HG03196 (cell line): Measurements from ENCODE around the gene MACROD2.
"Not testable (repeated sequence)": the region's sequence is repeated elsewhere in the genome, so short reads cannot be mapped to it uniquely, and the experiment has no call there.

Experiments
- ATAC-seq: cut with Tn5 transposase; IDR thresholded peaks from one replicate; pipeline ENCODE4 v1.9.1; 2021; ENCODE audit not compliant: unreplicated experiment

Gene MACROD2

DNA sequence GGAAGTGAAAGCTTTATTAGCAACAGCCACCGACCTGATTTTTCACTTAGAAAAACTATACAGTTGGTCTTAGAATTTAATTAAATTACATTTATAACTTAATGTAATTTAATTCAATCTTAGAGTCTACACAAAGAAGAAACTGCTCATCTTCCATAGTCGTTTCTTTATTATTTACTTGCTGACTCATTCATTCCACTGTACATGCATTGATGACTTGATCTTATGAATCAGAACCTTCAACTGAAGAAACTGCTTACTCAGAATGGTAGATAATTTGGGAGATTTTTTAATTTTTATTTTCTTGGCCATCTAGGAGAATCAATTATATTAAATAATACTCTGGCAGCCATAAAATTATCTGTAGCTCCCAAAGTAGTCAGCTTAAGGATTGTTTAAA is 1363.7 kb downstream of the MACROD2 start:
- no peak for ATAC-seq

DNA sequence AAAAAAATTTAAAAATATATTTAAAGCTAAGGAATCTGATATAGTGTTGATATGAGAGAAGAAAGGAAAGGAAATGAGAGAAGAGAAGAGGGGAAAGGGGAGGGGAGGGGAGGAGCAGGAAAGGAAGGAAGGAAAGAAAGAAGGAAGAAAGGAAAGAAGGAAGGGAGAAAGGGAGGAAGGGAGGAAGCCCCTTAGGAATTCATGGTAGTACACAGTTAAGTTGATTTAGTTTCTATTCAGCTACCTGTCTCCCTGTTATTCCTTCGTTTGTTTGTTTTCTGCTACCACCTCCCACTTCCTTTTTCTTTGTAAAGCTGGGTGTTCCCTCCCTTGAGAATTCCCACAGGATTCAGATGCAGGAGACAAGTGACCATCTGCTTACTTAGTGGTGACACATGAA is 1367.5 kb downstream of the MACROD2 start:
- no peak for ATAC-seq

DNA sequence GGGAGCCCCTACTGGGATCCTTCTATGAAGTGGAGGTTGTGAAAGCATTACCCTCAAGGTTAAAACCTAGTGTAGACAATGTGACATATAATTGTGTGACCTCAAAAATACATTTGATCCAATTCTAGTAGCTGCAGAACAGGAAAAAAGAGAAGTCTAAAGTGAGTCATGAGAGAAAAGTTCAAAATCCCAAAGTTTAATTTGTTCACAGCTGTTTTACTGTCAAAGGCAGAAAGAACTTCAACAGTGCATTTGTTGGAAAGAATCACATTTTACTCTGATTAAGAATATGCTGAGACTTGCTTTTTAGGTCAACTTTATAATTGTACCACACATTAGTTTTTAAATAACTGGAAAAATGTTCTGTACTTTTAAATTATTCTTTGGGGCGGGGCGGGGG is 1369.5 kb downstream of the MACROD2 start:
- no peak for ATAC-seq

DNA sequence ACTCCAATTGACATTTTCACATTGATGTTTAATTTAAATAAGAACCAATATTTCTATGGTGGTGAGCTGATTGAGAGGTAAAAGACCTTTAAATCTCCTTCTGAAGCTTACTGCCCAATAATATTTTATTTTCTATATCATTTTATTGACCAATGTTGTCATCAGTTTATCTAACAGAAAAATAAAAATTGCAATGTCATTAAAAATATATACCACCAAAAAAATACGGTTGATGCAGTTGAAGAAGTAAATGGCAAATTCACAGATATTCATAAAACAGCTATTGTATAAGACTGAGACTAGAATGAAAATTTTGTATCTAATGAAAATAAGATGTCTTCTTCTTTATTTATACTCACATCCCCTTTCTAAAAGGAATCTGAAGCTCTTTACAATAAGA is 1375.1 kb downstream of the MACROD2 start:
- no peak for ATAC-seq

DNA sequence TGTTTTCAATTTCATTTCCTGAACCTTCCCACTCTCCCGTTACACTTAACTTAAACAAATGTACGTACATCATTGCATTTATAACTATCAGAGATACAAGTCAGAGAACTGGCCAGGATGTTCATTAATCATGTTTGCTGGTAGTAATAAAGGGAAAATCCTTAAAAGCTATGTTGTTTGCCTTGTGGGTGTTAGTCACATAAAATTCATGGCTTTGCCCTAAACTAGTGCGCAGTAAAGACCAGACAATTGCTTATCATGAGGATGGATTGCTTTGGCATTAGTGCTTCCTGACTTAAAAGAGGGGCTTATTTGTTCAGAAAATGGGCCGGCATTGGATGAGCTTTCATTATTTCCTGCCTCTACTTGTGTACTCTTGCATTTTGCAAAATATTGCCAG is 1379.4 kb downstream of the MACROD2 start:
- no peak for ATAC-seq

DNA sequence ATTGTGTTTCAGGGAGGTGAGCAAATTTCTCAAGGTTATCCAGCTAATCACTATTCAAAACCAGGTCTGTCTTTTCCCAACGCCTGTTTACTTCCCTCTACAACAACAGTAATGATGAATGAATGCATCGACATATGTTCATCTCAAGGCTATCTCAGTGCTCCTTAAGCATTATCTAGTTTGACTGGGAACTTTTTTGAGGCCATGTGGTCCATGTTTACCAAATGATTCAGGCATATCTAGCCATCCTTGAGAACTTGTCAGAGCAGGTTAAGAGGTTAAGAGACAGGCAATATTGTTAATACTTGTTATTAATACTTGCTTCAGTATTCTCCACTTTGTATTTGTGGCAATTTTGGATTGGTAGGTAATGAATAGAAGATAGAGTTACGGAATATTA is 1380.5 kb downstream of the MACROD2 start:
- no peak for ATAC-seq

DNA sequence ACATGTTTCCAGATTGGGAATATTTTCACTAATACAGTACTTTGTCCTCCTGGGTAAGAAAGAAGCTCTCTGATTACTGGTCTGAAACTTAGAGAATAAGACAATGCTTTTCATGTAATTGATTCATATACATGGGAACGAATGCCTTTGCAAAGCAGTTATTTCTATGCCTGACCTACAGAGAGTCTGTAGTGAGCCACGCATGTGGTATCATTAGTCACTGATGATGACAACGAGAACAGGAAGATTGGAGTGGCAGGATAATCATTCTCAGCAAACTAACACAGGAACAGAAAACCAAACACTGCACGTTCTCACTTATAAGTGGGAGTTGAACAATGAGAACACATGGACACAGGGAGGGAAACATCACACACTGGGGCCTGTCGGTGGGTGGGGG is 1382.3 kb downstream of the MACROD2 start:
- not testable (repeated sequence) for ATAC-seq

DNA sequence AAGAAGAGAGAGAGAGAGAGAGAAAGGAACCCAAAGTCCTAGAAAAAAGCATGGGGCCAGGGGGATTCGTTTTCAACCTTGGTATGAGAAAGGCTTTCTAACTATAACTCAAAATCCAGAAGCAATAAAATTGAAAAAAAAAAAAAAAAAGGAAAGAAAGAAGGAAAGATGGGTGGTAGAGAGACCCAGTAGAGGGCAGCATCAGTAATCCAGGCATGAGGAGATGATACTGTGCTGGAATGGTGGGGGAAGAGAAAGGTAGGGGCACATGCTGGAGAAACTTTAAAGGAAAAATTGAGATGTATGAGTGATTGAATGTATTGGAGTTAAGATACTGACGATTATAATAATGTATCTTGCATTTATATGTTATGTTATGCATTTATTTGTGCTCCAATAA is 1382.8 kb downstream of the MACROD2 start:
- no peak for ATAC-seq

DNA sequence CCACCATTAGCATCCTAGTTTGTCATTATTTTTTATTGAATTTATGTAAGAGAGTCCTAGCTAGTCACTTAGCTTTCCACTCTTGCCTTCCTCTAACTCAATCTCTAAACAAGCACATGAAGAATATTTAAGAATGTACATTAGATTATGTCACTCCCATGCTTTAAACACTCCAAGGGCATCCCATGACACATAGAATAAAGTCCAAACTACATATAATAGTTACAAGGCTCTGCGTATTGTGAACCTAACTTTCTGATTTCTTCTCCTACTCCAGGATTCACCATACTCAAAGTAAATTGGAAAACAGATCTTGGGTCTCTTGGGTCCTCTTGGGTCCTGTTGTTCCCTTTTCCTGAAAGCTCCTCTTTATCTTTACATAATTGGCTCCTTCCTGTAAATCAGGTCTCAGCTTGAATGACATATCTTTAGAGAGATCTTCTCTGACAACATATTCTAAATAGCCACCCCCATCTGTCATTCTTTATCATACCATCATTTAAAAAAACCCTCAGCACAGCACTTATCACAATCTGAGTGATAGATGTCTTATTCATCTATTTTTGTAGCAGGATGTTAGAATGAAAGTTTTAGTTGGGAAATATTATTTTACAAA is 1384.5 kb downstream of the MACROD2 start:
- ATAC-seq = no peak

DNA sequence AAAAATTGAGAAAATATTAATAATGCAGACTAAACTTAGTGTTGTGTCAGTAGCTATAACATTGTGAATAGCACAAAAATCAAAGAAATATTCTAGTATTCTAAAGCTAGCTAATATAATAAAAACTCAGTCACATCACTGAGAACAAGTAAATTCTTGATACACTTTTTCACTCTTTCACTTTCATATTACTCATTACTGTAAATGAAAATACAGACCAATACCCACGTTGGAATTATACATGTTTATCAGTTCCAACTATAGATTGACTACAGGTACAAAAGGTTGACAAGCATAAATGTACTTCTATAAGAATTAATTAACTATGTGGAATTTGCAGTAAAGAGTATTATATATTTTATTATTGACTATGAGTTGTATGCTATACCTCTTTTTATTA is 1385.5 kb downstream of the MACROD2 start:
- ATAC-seq = no peak

DNA sequence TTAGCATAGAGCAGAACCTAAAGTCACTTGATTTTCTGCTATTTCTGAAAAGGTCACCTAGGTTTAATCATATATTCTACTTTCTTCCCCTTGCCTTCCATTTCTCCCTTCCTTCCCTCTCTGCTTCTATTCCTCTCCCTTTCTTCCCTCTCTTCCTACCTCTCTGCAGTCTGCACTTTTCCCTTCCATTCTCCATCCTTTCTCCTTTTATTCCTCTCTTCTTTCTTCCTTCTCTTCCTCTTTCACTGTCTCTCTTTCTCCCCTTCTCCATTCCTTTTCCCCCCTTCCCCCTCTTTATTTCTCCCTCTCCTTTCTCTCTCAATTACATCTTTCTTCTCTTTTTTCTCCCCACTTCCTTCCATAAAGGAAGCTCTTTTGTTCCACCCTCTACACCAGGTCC is 1391.9 kb downstream of the MACROD2 start:
- no peak for ATAC-seq

DNA sequence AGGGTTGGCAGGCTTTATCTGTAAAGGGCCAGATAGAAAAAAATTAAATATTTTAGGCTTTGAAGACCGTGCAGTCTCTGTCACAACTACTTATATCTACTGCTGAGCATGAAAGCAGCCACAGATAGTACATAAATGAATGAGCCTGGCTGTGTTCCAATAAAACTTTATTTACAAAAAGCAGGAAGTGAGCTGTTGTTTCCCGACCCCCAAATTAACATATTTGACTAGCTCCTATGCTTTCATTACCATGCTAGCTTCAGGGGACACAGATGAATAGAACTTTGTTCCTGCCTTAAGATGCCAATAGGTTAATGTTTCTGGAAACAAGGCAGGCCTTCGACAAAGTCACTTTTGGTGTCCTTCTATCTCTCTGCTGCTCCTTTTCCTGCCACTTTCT is 1400.1 kb downstream of the MACROD2 start:
- ATAC-seq = no peak

DNA sequence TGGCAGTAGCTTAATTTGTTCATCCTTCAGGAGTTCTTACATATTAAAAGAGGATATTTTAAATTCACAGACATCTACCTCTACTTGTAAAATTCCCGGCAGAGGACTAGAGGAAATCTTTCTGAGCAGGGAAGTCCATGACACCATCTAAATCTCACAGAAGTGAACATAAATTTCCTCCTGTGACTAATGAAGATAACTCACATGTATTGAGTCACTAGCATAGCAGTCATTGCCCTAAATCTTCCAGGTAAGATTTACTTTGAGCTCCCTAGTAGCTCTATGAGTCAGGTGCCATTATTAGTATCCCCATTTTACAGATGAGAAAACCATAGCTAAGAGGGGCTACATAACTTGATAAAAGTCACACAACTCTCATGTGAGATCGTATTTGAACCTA is 1400.7 kb downstream of the MACROD2 start:
- no peak for ATAC-seq

DNA sequence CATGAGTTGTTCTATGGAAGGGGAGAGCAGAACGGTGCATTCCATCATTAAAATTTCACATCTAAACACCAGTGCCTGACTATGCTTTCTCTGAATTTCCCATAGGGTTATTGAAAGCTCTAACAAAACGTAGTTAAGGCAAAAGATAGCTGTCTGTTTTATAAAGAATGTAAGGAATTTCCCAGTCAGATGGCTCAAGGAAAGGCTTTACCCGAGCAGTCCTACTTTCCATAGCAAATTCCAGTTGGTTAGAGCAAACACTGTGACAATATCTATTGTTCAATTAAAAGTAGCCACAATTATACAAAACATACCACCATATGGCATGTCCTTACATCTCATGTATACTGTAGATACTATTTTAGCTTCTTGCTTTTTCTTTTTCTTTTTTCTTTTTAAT is 1401.6 kb downstream of the MACROD2 start:
- ATAC-seq = no peak

DNA sequence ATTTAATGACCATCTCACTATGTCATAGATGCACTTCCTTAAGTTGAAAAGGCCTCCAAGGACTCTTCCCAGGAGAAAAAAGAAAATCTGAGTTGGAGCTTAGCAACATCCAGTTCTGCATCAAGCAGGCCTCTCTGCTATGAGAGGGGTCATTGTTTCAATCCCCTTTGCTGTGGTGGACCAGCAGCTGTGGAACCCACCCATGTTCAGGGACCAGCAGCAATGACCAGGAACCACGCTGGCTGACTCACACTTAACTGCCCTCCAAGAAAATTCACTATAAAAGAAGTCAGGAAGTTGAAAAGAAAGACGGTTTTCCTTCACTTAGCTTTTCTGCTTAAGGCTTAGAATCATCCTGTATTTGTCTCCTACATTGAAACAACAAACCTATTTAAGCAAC is 1404.5 kb downstream of the MACROD2 start:
- ATAC-seq = no peak

DNA sequence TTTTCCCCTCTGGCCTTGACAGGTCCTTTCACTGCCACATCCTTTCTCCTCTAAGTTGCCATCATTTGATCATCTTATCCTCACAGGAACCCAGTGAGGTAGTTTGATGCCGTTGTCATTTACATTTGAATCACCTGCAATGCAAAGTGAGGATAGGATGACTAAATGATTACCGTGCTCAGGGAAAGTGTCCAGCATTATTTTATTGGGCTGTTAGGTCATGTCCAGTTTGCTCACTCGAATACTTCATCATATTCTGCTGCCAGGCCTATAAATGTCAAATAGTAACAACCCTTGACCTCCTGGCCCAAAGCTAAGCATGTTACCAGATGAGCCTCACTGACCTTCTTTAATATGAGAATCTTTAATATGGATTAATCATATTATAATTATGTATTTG is 1410.8 kb downstream of the MACROD2 start:
- no peak for ATAC-seq

DNA sequence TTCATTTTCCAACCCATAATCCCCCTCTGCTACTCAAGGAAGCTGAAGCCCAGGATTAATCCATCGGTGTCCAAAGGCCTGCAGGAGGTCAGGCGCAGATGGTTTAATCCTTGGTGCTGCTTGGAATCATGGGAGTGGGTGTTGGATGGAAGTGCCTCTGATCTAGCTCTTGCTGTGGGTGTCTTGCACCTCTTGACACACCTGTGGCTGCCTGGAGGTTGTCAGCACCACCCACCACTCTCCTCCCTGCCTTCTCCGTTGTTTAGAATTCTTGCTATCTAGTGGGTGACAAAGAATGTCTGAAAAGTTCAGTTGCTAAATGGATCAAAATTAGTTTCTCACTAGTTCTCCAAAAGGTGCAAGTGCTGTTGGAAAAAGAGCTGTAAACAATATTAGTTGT is 1416.5 kb downstream of the MACROD2 start:
- ATAC-seq = no peak

DNA sequence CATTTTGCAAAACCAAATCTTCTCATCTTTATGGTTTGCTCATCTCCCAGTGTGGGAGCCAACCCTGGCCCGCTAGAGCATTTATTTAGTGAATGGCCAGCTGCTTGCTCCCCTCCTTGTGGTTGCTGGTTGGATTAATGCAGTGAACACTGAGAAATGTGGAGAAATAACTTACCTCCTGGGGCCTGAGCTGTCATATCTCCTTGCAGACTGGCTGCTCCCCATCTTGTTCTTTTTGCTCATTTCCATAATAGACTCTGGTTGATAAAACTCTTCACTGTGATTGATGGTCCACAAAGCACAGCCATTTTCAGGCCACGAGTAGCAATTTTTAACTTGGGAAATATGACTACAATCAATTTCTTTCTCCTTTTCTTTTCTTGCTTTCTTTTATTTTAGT is 1420.6 kb downstream of the MACROD2 start:
- ATAC-seq = no peak

DNA sequence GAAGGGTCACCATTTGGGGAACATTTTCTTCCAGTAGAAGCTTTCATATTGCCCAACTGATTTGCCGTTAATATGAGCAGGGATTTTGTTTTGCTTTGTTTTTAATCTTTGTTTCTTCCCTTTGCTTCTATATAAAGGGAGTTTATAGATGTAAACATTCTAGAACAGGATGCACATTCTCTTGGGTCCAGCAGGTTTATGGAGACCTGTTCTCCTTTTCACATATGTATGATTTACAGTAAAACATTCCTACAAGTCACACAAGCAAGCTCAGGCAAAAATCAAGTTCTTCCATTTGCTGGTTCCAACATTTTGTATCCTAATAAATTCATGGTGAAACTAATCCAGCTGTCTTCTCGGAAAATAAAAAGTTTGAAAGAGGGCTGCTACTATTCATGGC is 1424.5 kb downstream of the MACROD2 start:
- no peak for ATAC-seq

DNA sequence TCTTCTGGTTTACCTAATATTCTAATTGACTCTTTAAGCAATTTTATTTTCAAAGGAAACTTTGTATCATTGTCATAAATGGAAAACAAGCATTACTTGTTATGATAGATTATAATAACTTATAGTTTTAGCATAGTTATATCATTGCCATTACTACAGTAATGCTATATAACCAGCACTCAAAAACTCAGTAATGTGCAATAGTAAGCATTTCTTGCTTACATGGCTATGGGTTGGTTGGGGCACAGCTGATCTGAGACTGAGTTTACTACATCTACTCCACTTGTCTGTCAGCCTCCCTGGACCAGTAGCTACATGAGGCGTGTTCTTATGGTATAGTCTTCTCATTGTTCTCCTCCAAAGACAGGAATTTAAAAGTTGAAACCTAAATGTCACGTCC is 1427.7 kb downstream of the MACROD2 start:
- ATAC-seq = no peak

DNA sequence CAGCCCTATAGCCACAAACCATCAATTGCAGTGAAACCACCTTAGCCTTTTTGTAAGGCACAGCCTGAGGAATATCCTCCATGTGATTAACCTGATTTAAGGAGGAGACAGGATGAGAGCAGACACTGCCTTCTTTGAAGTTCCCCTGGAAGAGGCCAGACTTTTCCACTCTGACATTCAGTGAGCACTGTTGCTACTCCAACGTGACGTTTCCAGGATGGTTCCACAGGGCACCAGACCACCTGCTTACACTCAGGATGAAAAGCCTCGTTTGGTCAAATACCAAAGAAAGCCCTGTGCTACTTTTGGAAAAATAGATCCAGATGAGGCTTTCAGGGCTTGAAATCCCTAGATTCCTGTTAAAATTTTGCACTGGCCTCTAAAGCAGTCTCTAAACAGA is 1444.2 kb downstream of the MACROD2 start:
- no peak for ATAC-seq

DNA sequence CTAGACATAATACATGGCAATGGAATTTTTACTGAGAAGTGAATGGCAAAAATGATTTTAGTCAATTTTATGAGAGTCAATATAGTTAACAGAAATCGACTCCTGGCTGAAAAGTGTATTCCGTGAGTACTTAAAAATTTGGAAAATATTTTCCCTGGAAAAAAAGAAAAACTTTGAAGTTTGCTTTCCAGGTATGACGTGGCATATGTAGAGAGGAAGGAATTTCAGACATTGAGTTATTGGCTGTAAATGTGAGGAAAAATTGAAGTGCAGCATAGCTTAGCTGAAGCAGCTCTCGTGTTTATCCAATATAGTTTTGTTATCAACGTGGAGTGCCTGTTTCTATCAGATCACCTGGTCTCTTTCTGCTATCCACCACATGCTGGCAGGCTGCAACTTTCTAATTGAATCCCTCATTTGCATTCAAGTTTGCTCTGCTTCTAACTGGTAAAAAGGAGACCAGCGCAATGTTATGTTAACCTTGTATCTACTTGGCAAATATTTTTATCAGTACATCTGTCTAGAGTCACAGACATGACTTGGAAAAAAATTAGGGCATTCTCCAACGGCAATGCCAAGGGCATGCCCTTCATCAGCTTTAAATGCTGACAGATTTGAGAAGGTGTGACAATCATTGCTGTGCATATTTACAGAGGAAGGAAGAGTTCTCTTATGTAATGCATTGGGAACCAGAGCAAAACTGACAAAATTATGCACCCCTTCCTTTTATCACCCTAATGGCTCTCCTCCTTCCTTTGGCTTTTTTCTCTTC is 1444.9 kb downstream of the MACROD2 start:
- no peak for ATAC-seq
